Adrenal gland (tissue), 5 donors: ENCODE measurements around the gene TMEM120B.

Experiments used
- CTCF ChIP-seq, 6 experiments: fragments of 450-650 bp in 4 of 6; fragments of 200-600 bp in 2 of 6; sonication (generic) in 1 of 6; IDR thresholded peaks; 1 replicate in 5 of 6; 2 replicates in 1 of 6; pipeline versions ENCODE4 v1.5.1 to v1.8.0; 2016 to 2021; ENCODE audit warnings: antibody characterized with exemption in 6 of 6, mild to moderate bottlenecking in 2 of 6, moderate library complexity in 1 of 6
- POLR2A ChIP-seq, 2 donors: fragments of 450-650 bp; IDR thresholded peaks; one replicate each; pipeline ENCODE4 v1.6.1; 2017; ENCODE audit warnings: antibody characterized with exemption in 2 of 2, mild to moderate bottlenecking in 2 of 2, moderate library complexity in 1 of 2
- donor health status: DM: no; HTN: no; CAD: no.

- TF ChIP-seq POLR2A (IDR thresholded peaks at IDR 0.05) (no peak), CTCF (IDR thresholded peaks at IDR 0.05) (no peak)
Measured at GRCh38 chr12:121819212-121819949, 106.8 kb downstream of the TMEM120B start.
